Ammon's horn (tissue), 1 donor: ENCODE results near the gene BIN1.
"Not testable (repeated sequence)": the region's sequence is repeated elsewhere in the genome, so short reads cannot be mapped to it uniquely, and the experiment has no call there.

Source experiments
- DNase-seq: peaks from one replicate; pipeline ENCODE4 v3.0.0-alpha.2; 2016; ENCODE audit warnings: low spot score

BIN1 gene

DNA sequence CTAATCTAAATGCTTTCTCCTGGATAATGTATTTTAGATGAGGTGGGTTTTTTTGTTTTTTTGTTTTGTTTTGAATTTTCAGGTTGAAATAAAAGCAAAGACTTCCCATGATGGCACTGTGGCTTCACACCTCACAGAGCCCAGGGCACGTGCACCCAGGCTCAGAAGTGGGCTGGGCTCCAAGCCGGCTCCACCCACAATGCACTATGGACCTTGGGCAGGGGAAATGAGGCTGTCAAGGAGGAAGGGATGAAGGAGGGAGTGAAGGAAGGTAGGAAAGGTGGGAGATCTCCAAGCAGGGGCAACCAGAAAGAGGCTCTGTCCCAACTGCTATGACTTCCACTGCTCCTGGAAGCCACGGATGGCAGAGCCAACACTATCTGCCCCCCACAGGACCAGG lies 60.4 kb downstream of the BIN1 start:
- DNase-seq = no peak

DNA sequence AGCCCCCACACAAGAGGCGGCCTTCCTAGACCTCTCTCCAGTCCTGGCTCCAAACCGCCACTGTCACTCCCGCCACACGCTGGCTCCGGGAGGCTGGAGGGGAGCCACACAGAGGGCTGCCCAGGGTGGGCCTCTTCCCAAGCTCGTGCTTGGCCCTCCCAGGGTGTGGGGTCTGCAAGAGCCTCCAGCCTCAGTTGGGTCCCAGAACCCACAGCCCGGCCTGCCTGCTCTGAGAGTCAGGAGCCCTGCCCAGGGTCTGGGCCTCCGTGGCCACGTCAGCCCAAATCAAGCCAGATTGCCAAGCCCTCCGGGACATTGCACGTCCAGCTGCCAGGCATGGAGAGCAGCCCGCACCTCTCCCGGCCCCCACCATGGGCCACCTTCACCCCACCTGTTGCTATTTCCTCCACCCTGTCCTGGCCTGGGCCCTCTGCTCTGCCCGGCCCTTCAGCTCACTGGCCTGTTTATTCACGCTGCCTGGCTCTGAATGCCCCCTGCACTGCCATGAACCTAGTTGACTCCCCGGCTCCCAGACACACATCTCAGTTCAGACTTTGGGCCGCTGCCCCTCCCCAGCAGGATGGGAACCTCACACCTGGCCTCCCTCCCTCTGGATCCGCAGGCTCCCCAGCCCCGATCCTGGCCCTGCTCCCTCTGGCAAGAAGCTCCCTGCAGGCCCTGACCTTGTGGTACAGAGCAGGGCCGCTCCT lies 61.0 kb downstream of the BIN1 start:
- no peak for DNase-seq

DNA sequence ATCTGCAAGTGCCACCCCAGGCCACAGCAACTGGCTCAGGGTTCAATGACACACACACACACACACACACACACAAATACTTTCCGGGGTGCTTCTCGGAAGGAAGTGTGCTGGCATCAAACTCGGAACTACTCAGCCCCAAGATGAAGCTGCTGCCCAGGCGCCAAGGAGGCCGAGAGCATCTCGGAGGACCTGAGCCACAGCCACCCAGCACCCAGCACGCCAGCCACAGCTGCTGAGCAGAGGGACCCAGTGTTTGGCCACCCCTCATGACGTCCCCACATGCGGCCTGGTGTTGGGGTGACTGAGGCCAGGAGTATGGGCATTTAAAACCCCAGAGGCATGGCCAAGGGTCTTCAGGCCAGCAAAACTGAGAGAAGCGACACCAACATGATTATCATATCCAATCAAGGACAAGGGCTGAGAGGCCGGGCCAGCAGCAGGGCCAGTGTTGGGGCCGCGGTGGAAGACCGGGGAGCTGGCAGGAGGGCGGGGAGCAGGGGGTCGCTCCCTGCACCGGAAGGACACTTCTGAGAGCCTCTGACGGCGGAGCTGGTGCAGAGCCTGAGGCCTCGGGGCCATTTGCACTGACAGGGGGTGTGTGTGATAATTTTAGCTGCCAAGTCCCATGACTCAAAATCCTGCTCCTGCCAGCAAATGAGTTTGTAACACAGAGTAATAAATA lies 61.8 kb downstream of the BIN1 start:
- DNase-seq = no peak

DNA sequence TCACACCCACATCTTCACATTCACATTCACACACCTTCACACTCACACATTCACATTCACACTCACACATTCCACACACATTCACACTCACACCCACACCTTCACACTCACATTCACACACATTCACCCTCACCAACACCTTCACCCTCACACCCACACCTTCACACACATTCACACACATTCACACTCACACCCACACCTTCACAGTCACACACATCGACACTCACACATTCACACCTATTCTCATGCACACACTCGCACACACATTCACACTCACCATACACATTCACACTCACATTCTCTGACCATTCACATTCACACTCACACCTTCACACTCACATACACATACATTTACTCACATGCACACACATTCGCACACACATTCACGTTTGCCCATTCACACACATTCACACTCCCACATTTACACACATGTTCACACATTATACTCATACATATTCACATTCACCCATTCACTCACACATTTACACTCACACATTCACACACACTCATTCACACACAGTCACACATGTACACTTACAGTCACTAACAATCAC lies 62.7 kb downstream of the BIN1 start:
- no peak for DNase-seq

DNA sequence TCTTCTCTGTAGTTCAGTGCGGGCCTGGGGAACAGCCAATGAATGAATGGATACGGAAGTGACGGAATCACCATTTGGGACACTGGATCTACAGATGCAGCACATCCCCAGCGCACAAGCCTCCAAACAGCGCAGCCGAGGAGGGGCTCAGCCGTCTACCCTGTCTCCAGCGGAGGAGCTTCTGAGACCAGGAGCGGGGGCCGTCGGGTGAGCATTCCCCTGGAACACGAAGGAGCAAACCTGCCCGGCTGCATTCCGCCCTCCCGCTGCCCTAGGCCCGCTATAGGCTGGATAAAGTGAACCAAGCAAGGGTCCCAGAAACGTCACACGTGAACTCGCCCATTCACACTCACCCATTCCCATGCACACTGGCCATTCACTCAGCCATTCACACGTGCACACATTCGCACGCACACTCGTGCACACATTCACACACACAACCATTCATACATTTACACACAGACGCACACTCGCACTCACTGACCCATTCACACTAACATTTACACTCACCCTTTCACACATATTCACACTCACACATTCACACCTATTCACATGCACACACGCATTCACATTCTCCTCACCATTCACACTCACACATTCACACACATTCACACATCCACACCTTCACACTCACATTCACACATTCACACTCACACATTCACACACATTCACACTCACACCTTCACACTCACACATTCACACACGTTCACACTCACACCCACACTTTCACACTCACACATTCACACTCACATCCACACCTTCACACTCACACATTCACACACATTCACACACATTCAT lies 63.4 kb downstream of the BIN1 start:
- DNase-seq = no peak

- no peak for DNase-seq
Observed at GRCh38 chr2:127041259-127041970, 65.5 kb downstream of the BIN1 start.

DNA sequence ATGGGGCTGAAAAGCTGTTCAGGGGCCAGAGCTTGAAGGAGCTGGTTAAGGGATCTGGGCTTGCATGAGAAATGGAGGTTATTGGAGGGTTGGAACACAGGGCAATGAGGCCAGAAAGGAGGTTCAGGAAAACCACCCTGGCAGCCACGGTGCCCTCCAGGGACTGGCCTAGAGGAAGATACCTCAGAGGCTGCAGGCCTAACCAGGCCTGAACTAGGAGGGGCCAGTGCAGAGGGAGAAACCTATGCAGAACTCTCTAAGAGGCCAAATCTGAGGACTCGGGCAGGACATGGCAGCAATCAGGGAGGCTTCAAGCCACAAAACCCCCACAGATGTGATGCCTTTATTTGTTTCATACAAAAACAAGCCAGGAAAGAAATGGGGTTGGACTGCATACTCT lies 66.8 kb downstream of the BIN1 start:
- no peak for DNase-seq

DNA sequence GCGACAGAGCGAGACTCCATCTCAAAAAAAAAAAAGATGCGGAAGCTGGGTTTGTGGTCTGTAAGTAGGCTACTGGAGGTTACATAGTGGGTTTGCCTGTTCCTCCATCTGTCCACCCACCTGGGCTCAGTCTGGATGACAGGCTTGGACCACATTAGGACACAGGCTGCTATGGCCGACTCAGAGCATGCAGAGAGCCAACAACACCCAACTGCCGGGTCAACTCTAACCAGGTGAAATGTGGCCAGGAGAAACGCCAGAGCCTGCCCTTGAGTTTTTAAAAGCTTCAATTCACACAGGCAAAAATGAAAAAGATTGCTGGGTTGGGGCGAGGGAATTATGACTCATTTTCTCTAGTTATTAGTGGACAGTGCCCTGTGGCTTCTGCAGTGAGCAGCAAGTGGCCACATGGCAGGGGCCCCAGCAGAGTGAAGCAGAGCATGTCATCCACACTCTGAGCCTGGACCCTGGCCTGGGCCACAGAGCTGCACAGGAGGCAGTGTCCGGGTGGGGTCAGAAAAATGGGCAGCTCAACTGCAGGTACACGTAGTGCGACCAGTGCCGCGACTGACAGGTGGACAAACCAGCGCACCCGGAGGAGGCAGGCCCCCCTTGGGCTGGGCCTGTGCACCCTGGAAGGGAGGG lies 67.4 kb downstream of the BIN1 start:
- no peak for DNase-seq

GRCh38 chr2:127037476-127037875 lies 69.5 kb downstream of the BIN1 start:
- DNase-seq = no peak

- DNase-seq = no peak
Observed at GRCh38 chr2:127034883-127035611, 71.9 kb downstream of the BIN1 start.

- DNase-seq = no peak
Observed at GRCh38 chr2:127034051-127034450, 72.9 kb downstream of the BIN1 start.

DNA sequence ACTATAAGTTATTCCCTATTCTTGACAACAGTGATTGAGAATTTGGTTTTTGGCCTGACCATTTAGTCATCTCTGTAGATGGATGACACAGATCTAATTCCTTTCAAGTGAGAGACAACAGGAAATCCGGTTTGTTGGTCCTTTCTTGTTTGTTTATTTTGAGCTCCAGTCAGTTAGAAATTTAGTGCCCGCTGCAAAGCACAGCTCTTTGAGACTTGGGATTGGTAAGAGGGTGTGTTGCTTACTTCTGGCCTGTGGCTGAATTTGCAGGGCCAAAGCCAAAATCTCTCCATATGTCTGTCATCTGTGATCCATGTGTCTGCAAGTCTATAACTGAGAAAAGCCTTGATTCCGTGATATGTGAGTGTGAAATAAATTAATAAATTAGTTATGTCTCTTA lies 74.3 kb downstream of the BIN1 start:
- no peak for DNase-seq

DNA sequence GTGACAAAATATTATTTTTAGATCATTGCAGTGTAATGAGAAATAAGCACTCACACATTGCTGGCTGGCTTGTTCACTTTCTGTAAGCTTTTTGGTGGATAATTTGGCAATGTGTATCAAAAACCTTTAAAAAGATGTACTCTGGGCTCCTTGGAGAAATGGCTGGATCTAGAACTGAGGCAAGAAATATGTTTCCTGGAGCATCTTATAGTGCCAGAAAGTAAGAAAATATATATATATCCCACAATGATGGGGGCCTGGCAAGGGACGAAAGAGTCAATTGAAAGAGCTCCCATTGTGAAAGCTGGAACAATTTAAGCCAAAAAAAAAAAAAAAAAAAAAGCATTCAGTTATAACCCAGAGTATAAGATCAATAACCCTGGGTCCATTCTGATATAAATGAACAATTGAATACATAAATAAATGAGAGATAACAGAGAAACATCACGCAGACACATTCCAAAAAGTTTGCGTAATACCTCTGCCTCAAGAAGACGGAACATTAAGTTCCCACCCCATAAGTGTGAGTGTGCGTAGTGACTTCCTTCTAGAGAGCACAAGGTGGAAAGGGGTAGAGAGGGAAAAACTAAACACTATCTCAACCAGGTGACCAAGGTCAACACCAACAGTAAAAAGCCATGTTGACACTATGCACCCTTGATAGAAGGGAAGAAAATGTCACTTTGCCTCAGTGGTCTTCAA lies 77.5 kb downstream of the BIN1 start:
- no peak for DNase-seq

DNA sequence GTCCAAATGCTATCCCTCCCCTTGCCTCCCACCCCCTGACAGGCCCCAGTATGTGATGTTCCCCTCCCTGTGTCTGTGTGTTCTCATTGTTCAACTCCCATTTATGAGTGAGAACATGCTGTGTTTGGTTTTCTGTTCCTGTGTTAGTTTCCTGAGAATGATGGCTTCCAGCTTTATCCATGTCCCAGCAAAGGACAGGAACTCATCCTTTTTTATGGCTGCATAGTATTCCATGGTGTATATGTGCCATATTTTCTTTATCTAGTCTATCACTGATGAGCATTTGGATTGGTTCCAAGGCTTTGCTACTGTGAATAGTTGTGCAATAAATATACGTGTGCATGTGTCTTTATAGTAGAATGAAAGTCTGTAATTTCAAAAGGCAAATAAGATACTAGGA lies 78.2 kb downstream of the BIN1 start:
- not testable (repeated sequence) for DNase-seq

DNA sequence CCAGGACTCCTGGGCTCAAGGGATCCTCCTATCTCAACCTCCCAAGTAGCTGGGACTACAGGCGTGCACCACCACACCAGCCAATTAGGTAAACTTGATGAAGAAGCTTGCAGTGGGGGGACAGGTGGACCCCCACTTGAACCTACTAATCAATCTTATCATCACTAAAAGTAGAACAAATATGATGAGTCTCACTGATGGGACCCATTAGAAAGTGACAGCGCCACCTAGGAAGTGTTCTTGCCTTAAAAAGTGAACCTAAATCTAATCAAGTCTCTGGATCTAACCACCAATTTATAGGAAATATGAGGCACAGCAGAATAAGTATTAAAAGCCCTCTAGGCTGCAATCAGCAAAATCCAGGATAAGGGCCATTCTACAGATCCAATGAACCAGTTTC lies 79.2 kb downstream of the BIN1 start:
- no peak for DNase-seq

- peak; percentile 93 for DNase-seq
Observed at GRCh38 chr2:127025359-127026166, 81.4 kb downstream of the BIN1 start.

- DNase-seq = peak; percentile 64
Observed at GRCh38 chr2:127024769-127025358, 82.1 kb downstream of the BIN1 start.

- no peak for DNase-seq
Observed at GRCh38 chr2:127023504-127023903, 83.5 kb downstream of the BIN1 start.

DNA sequence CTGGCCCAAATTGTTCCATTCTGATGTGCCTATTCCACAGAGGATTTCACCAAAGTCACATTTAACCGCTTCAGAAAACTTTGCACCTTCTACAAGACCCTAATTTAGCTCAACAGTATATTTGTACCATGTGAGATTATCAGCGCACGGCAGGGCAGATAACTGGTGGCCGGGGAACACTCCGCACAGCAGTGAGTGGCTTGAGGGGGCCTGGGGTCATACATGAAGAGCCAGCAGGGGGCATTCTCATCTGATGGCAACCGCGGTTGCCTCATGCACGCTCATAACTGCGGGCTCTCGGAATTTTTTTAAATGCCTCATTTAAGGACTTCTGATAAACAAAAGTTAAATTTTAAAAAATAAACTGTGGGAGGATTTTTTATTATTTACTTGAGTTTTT lies 84.1 kb downstream of the BIN1 start:
- no peak for DNase-seq
